CD14-positive monocyte (primary cell): ENCODE results near the gene CYP4F8. TPM values are rescaled to one million over a fixed set of nuclear protein-coding genes. Genes with fewer than 3 reads are reported as not detected.

Experiments used
- DNase-seq, 3 donors: peaks; one replicate each; pipeline ENCODE4 v3.0.0-alpha.2; 2011 to 2022
- H2AFZ ChIP-seq: 2 replicates; pipeline ENCODE4 v1.6.0; 2012; ENCODE audit warnings: mild to moderate bottlenecking, low read depth, low read length, inconsistent platforms; ENCODE audit not compliant: insufficient read depth, poor library complexity, severe bottlenecking
- H3K27ac ChIP-seq, 2 donors: 1 replicate in 1 of 2; 2 replicates in 1 of 2; pipeline ENCODE4 v1.5.1; 2012 to 2013; ENCODE audit warnings: low read length in 2 of 2, control low read depth in 1 of 2, inconsistent platforms in 1 of 2, low read depth in 1 of 2, mild to moderate bottlenecking in 1 of 2
- H3K27me3 ChIP-seq, 2 donors: one replicate each; pipeline versions ENCODE4 v1.6.0 to v1.6.1; 2011 to 2013; ENCODE audit warnings: low read length in 2 of 2; ENCODE audit not compliant: control insufficient read depth in 2 of 2, insufficient read depth in 2 of 2
- H3K36me3 ChIP-seq, 2 donors: replicated peaks in 1 of 2; 1 replicate in 1 of 2; 2 replicates in 1 of 2; pipeline versions ENCODE4 v1.5.1 to v1.6.1; 2012 to 2013; ENCODE audit warnings: low read length in 2 of 2, control low read depth in 1 of 2, inconsistent platforms in 1 of 2, mild to moderate bottlenecking in 1 of 2; ENCODE audit not compliant: insufficient read depth in 2 of 2, control insufficient read depth in 1 of 2
- H3K4me1 ChIP-seq, 2 donors: 1 replicate in 1 of 2; 2 replicates in 1 of 2; pipeline versions ENCODE4 v1.5.1 to v1.6.1; 2012 to 2013; ENCODE audit warnings: low read length in 2 of 2, control low read depth in 1 of 2, inconsistent platforms in 1 of 2, mild to moderate bottlenecking in 1 of 2, moderate library complexity in 1 of 2; ENCODE audit not compliant: insufficient read depth in 2 of 2, control insufficient read depth in 1 of 2
- H3K4me2 ChIP-seq: replicated peaks from 2 replicates; pipeline ENCODE3; 2012; ENCODE audit warnings: low read length, moderate library complexity, mild to moderate bottlenecking; ENCODE audit not compliant: poor library complexity, severe bottlenecking; ENCODE audit errors: extremely low read depth
- H3K4me3 ChIP-seq, 3 experiments: fragments of 200-600 bp in 1 of 3; sonication (generic) in 1 of 3; replicated peaks in 1 of 3; 1 replicate in 2 of 3; 2 replicates in 1 of 3; pipeline ENCODE4 v1.5.1; 2011 to 2013; ENCODE audit warnings: low read length in 3 of 3, mild to moderate bottlenecking in 3 of 3, control low read depth in 2 of 3, low read depth in 2 of 3, inconsistent platforms in 1 of 3, moderate library complexity in 1 of 3
- H3K79me2 ChIP-seq: 2 replicates; pipeline ENCODE4 v1.6.0; 2012; ENCODE audit warnings: mild to moderate bottlenecking, control low read depth, inconsistent platforms, low read length, moderate library complexity; ENCODE audit not compliant: insufficient read depth
- H3K9ac ChIP-seq: 2 replicates; pipeline ENCODE4 v1.6.0; 2017; ENCODE audit warnings: low read length, mild to moderate bottlenecking; ENCODE audit not compliant: insufficient read depth, poor library complexity, severe bottlenecking
- H3K9me3 ChIP-seq, 2 donors: replicated peaks in 1 of 2; 1 replicate in 1 of 2; 2 replicates in 1 of 2; pipeline versions ENCODE4 v1.5.1 to v1.6.1; 2012 to 2013; ENCODE audit warnings: low read length in 2 of 2, control low read depth in 1 of 2; ENCODE audit not compliant: control insufficient read depth in 1 of 2, insufficient read depth in 1 of 2
- H4K20me1 ChIP-seq: 2 replicates; pipeline ENCODE4 v1.6.0; 2012; ENCODE audit warnings: mild to moderate bottlenecking, low read length, control low read depth, moderate library complexity; ENCODE audit not compliant: insufficient read depth
- H3K27ac Mint-ChIP-seq, 7 donors: one replicate each; pipeline ENCODE4 v1.8.0; 2020; ENCODE audit warnings: mild to moderate bottlenecking in 7 of 7, mixed read lengths in 7 of 7, moderate library complexity in 6 of 7, inconsistent platforms in 2 of 7
- H3K27me3 Mint-ChIP-seq, 3 donors: one replicate each; pipeline ENCODE4 v1.8.0; 2021 to 2022; ENCODE audit warnings: low read depth in 3 of 3, mild to moderate bottlenecking in 3 of 3, mixed read lengths in 3 of 3, moderate library complexity in 3 of 3, inconsistent platforms in 1 of 3
- H3K36me3 Mint-ChIP-seq, 2 donors: one replicate each; pipeline ENCODE4 v1.8.0; 2020; ENCODE audit warnings: mixed read lengths in 2 of 2, inconsistent platforms in 1 of 2, mild to moderate bottlenecking in 1 of 2
- H3K4me1 Mint-ChIP-seq: one replicate; pipeline ENCODE4 v1.8.0; 2020; ENCODE audit warnings: mild to moderate bottlenecking, mixed read lengths
- H3K4me3 Mint-ChIP-seq, 2 donors: one replicate each; pipeline ENCODE4 v1.8.0; 2020; ENCODE audit warnings: mild to moderate bottlenecking in 2 of 2, mixed read lengths in 2 of 2, moderate library complexity in 1 of 2
- H3K9me3 Mint-ChIP-seq, 7 donors: one replicate each; pipeline ENCODE4 v1.8.0; 2020 to 2022; ENCODE audit warnings: mixed read lengths in 7 of 7, mild to moderate bottlenecking in 6 of 7, moderate library complexity in 6 of 7, inconsistent platforms in 2 of 7
- WGBS: methylation state at CpG from one replicate; pipeline ENCODE4 v1.1.5; 2013; ENCODE audit warnings: missing lambda C conversion rate; ENCODE audit not compliant: insufficient coverage; 5-methylcytosine and 5-hydroxymethylcytosine counted together
- intact Hi-C, 2 donors: fragments of 100-400 bp; cut with micrococcal nuclease; formaldehyde crosslinking; loops; one replicate each; pipeline versions ENCODE4 v1.15.0 to v1.15.1; 2023
- polyA plus RNA-seq, 3 donors: library from polyadenylated mRNA; depleted of rRNA in 1 of 3; unstranded in 2 of 3; stranded (reverse) in 1 of 3; fragments of 300-500 nt in 2 of 3; fragments of >200 nt in 1 of 3; fragmentation: Illumina TruSeq in 2 of 3; gene quantifications; 1 replicate in 2 of 3; 2 replicates in 1 of 3; pipeline ENCODE4 v1.2.3, GENCODE V29; 2012 to 2021
- TF ChIP-seq, protein P1 (sequence below): fragments of 200-600 bp; IDR thresholded peaks from one replicate; pipeline ENCODE4 v1.8.0; 2022; ENCODE audit warnings: antibody characterized with exemption, mild to moderate bottlenecking

CYP4F8 gene
- polyA plus RNA-seq, 3 donors: not detected

DNA sequence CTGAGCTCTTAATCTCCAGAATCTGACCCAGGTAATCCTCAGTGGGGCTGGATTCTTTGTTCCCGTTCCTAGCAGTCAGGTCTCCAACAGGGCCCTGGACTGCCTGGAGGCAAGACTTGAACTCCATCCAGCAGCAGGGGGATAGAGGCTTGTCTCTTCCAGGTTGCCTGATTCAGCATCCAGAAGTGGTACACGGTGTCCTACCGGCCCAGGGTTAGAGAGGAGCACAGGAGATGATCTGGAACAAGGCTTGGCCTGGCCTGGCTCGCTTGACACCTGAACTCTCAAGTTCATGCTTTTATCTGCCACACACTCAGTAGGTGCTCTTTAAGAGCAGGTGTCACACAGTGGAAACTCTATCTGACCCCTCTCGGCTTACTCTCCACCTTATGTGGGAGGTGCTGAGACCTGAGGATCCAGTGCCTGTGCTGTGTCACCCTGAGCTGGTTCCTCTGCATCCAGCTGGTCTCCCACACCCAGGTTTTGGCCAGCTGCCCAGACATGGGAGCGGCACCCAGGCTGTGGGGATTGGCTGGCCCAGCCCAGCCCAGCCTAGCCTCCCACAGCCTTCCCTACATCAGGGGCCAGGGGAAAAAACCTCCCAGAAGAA lies 25.4 kb downstream of the CYP4F8 start, which contains the start of gene CYP4F3:
TSS of gene CYP4F3 (plus strand) at position 604 of the 610 bp plus-strand sequence. CDS start 519 bp downstream, outside the sequence.
- Mint-ChIP-seq H3K27me3 (peaks cover 0 to 2% (median under 1%) of the 10 kb centered on the region in 3 donors), H3K9me3 (peaks cover 0 to 4% (median 0%) of the 10 kb centered on the region in 7 donors), H3K4me3 (peak within 1 kb of the TSS; percentile 43 to 51), H3K4me1 (peaks cover 47% of the 10 kb centered on the region), H3K36me3 (peaks cover 0 to 3% of the 10 kb centered on the region in 2 donors), H3K27ac (peak within 1 kb of the TSS; percentile 43 to 91 (median 66))
- Histone ChIP-seq H3K4me3 (peak within 1 kb of the TSS in 1 of 3 experiments; percentile 28), H3K79me2 (no peaks in the 10 kb centered on the region), H3K27me3 (no peaks in the 10 kb centered on the region), H2AFZ (no peak within 1 kb of the TSS), H3K9ac (peak within 1 kb of the TSS; percentile 6), H3K4me2 (peak within 1 kb of the TSS; percentile 15), H4K20me1 (no peaks in the 10 kb centered on the region), H3K4me1 (peaks cover 39 to 40% of the 10 kb centered on the region in 2 donors), H3K27ac (peak within 1 kb of the TSS in 1 of 2 donors; percentile 30), H3K9me3 (no peaks in the 10 kb centered on the region), H3K36me3 (no peaks in the 10 kb centered on the region)
- peak; percentile 15 to 40 (median 31) for DNase-seq
- TF ChIP-seq, protein P1, sequence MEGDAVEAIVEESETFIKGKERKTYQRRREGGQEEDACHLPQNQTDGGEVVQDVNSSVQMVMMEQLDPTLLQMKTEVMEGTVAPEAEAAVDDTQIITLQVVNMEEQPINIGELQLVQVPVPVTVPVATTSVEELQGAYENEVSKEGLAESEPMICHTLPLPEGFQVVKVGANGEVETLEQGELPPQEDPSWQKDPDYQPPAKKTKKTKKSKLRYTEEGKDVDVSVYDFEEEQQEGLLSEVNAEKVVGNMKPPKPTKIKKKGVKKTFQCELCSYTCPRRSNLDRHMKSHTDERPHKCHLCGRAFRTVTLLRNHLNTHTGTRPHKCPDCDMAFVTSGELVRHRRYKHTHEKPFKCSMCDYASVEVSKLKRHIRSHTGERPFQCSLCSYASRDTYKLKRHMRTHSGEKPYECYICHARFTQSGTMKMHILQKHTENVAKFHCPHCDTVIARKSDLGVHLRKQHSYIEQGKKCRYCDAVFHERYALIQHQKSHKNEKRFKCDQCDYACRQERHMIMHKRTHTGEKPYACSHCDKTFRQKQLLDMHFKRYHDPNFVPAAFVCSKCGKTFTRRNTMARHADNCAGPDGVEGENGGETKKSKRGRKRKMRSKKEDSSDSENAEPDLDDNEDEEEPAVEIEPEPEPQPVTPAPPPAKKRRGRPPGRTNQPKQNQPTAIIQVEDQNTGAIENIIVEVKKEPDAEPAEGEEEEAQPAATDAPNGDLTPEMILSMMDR: no peak
- 94% methylated on average over 3 of the region's 6 CpGs for WGBS
- intact Hi-C loops: no loop called here

DNA sequence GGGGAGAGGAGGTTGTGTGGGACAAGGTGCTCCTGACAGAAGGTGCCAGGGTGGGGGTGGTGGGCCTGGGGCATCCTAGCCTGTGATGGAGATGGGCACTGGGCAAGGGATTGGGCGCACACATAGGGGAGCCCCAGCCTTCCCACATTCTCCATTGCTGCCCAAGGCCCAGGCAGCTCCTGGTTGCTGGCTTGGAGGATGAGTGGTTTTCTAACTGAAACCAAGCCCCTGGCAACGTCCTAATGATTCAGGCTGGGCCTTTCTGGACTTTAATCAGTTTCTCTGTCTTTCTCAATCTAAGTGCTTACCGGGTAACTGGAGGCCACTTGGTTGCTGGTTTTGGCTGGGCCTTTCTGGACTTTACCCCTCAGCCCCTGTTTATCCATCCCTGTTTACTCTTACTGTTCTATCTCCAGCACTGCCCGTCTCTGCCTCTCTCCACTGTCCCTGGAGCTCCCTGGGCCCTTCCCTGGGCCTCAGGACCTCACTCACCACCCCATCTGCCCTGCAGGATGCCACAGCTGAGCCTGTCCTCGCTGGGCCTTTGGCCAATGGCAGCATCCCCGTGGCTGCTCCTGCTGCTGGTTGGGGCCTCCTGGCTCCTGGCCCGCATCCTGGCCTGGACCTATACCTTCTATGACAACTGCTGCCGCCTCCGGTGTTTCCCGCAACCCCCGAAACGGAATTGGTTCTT lies 26.0 kb downstream of the CYP4F8 start:
- WGBS: 64% methylated on average over 8 of the region's 12 CpGs
- no peak for DNase-seq
- Histone ChIP-seq H2AFZ (no peak overlapping the region), H3K4me2 (peak overlapping the region; percentile 15), H3K79me2 (no peaks in the 10 kb centered on the region), H3K9me3 (no peaks in the 10 kb centered on the region), H3K36me3 (no peaks in the 10 kb centered on the region), H3K4me1 (peaks cover 33 to 34% of the 10 kb centered on the region in 2 donors), H3K27me3 (no peaks in the 10 kb centered on the region), H3K27ac (peak overlapping the region in 1 of 2 donors; percentile 3), H3K4me3 (peak overlapping the region in 1 of 3 experiments; percentile 28), H4K20me1 (no peaks in the 10 kb centered on the region), H3K9ac (peak overlapping the region; percentile 6)
- Mint-ChIP-seq H3K27me3 (peaks cover 0 to 3% (median 2%) of the 10 kb centered on the region in 3 donors), H3K27ac (peak overlapping the region in 6 of 7 donors; percentile 36 to 69 (median 57)), H3K4me3 (peak overlapping the region; percentile 43 to 51), H3K4me1 (peaks cover 40% of the 10 kb centered on the region), H3K9me3 (peaks cover 0 to 4% (median 0%) of the 10 kb centered on the region in 7 donors), H3K36me3 (peaks cover 0 to 8% of the 10 kb centered on the region in 2 donors)
- intact Hi-C loops: no loop called here
- TF ChIP-seq, protein P1: no peak
